H9 (cell line): Measurements from ENCODE around the gene CIPC. TPM values are rescaled to one million over a fixed set of nuclear protein-coding genes. Genes with fewer than 3 reads are reported as not detected.

Source experiments
- DNase-seq: peaks from one replicate; pipeline ENCODE4 v3.0.0-alpha.2; 2017
- H2AFZ ChIP-seq: one replicate; pipeline ENCODE4 v1.6.1; 2013; ENCODE audit warnings: mild to moderate bottlenecking, low read length, control low read depth, moderate library complexity
- H2AK5ac ChIP-seq: 2 replicates; pipeline ENCODE4 v1.6.1; 2013; ENCODE audit warnings: low read length, control low read depth, mixed read lengths; ENCODE audit not compliant: insufficient read length
- H2BK120ac ChIP-seq: one replicate; pipeline ENCODE4 v1.6.1; 2013; ENCODE audit warnings: low read depth, mild to moderate bottlenecking, low read length, control low read depth, inconsistent platforms; ENCODE audit not compliant: poor library complexity, severe bottlenecking
- H2BK12ac ChIP-seq: 2 replicates; pipeline ENCODE4 v1.6.1; 2013; ENCODE audit warnings: low read length, control low read depth, mixed read lengths, low read depth; ENCODE audit not compliant: insufficient read length
- H2BK15ac ChIP-seq: 2 replicates; pipeline ENCODE4 v1.6.1; 2013; ENCODE audit warnings: low read depth, low read length, control low read depth
- H2BK20ac ChIP-seq: one replicate; pipeline ENCODE4 v1.6.1; 2013; ENCODE audit warnings: low read depth, mild to moderate bottlenecking, low read length, control low read depth, inconsistent platforms; ENCODE audit not compliant: poor library complexity, severe bottlenecking
- H2BK5ac ChIP-seq: 2 replicates; pipeline ENCODE4 v1.6.1; 2013; ENCODE audit warnings: low read length, control low read depth, mixed read lengths; ENCODE audit not compliant: insufficient read length
- H3K14ac ChIP-seq: 2 replicates; pipeline ENCODE4 v1.6.1; 2013; ENCODE audit warnings: low read length, control low read depth; ENCODE audit not compliant: insufficient read depth
- H3K18ac ChIP-seq: 2 replicates; pipeline ENCODE4 v1.6.1; 2013; ENCODE audit warnings: low read depth, mild to moderate bottlenecking, mixed read lengths, low read length, control low read depth; ENCODE audit not compliant: insufficient read length
- H3K23ac ChIP-seq: 2 replicates; pipeline ENCODE4 v1.6.1; 2013; ENCODE audit warnings: low read length, control low read depth, mixed read lengths, low read depth; ENCODE audit not compliant: insufficient read length
- H3K23me2 ChIP-seq: 2 replicates; pipeline ENCODE4 v1.6.1; 2013; ENCODE audit warnings: low read depth, mild to moderate bottlenecking, mixed read lengths, low read length, control low read depth; ENCODE audit not compliant: insufficient read length, poor library complexity, severe bottlenecking
- H3K27ac ChIP-seq: 2 replicates; pipeline ENCODE4 v1.5.1; 2013; ENCODE audit warnings: low read length, control low read depth, mixed read lengths, low read depth; ENCODE audit not compliant: insufficient read length
- H3K27me3 ChIP-seq: 2 replicates; pipeline ENCODE4 v1.6.1; 2013; ENCODE audit warnings: low read length, control low read depth, inconsistent platforms; ENCODE audit not compliant: insufficient read depth
- H3K4ac ChIP-seq: 2 replicates; pipeline ENCODE4 v1.6.1; 2013; ENCODE audit warnings: low read depth, mild to moderate bottlenecking, control low read depth, inconsistent platforms, low read length, moderate library complexity
- H3K4me1 ChIP-seq: 2 replicates; pipeline ENCODE4 v1.6.1; 2013; ENCODE audit warnings: low read length, control low read depth, inconsistent platforms; ENCODE audit not compliant: insufficient read depth
- H3K4me2 ChIP-seq: 2 replicates; pipeline ENCODE4 v1.6.1; 2013; ENCODE audit warnings: low read length, control low read depth, mixed read lengths; ENCODE audit not compliant: insufficient read length, insufficient read depth
- H3K56ac ChIP-seq: 2 replicates; pipeline ENCODE4 v1.6.1; 2013; ENCODE audit warnings: low read depth, mild to moderate bottlenecking, mixed read lengths, low read length, control low read depth; ENCODE audit not compliant: insufficient read length
- H3K79me1 ChIP-seq: 2 replicates; pipeline ENCODE4 v1.6.1; 2013; ENCODE audit warnings: low read depth, mild to moderate bottlenecking, moderate library complexity, low read length, control low read depth, inconsistent platforms; ENCODE audit not compliant: insufficient read depth, poor library complexity, severe bottlenecking
- H3K79me2 ChIP-seq: 2 replicates; pipeline ENCODE4 v1.6.1; 2013; ENCODE audit warnings: low read length, control low read depth, inconsistent platforms; ENCODE audit not compliant: insufficient read depth
- H3K9ac ChIP-seq: 2 replicates; pipeline ENCODE4 v1.6.1; 2013; ENCODE audit warnings: low read length, control low read depth, mixed read lengths; ENCODE audit not compliant: insufficient read length; ENCODE audit errors: extremely low read depth
- H3K9me3 ChIP-seq: one replicate; pipeline ENCODE4 v1.6.1; 2013; ENCODE audit warnings: low read depth, low read length, inconsistent platforms; ENCODE audit not compliant: control insufficient read depth
- H3T11ph ChIP-seq: one replicate; pipeline ENCODE4 v1.6.1; 2013; ENCODE audit warnings: mild to moderate bottlenecking, low read length, control low read depth, inconsistent platforms
- H4K20me1 ChIP-seq: one replicate; pipeline ENCODE4 v1.6.1; 2013; ENCODE audit not compliant: control insufficient read depth, insufficient read length, insufficient read depth
- H4K5ac ChIP-seq: 2 replicates; pipeline ENCODE4 v1.6.1; 2013; ENCODE audit warnings: low read depth, mild to moderate bottlenecking, mixed read lengths, low read length, control low read depth; ENCODE audit not compliant: insufficient read length
- H4K8ac ChIP-seq: replicated peaks from 2 replicates; pipeline ENCODE4 v1.6.1; 2013; ENCODE audit warnings: low read length, control low read depth, mixed read lengths, low read depth; ENCODE audit not compliant: insufficient read length
- H4K91ac ChIP-seq: 2 replicates; pipeline ENCODE4 v1.6.1; 2013; ENCODE audit warnings: low read depth, mild to moderate bottlenecking, moderate library complexity, mixed read lengths, low read length, control low read depth; ENCODE audit not compliant: insufficient read length
- H3K27ac Mint-ChIP-seq, 3 experiments: 2 replicates in 2 of 3; 3 replicates in 1 of 3; pipeline ENCODE4 v1.8.0; 2020 to 2021; ENCODE audit warnings: mixed read lengths in 3 of 3, mild to moderate bottlenecking in 1 of 3, moderate library complexity in 1 of 3
- H3K27me3 Mint-ChIP-seq: 2 replicates; pipeline ENCODE4 v1.8.0; 2021; ENCODE audit warnings: low read depth, mild to moderate bottlenecking, moderate library complexity, mixed read lengths
- H3K36me3 Mint-ChIP-seq, 3 experiments: 2 replicates in 2 of 3; 3 replicates in 1 of 3; pipeline ENCODE4 v1.8.0; 2020 to 2021; ENCODE audit warnings: low read depth in 3 of 3, mixed read lengths in 3 of 3; ENCODE audit not compliant: insufficient read depth in 1 of 3
- H3K4me1 Mint-ChIP-seq, 2 experiments: 2 replicates each; pipeline ENCODE4 v1.8.0; 2020; ENCODE audit warnings: mixed read lengths in 2 of 2
- H3K4me3 Mint-ChIP-seq, 2 experiments: 2 replicates in 1 of 2; 3 replicates in 1 of 2; pipeline ENCODE4 v1.8.0; 2020 to 2021; ENCODE audit warnings: mild to moderate bottlenecking in 2 of 2, mixed read lengths in 2 of 2, moderate library complexity in 1 of 2
- H3K9me3 Mint-ChIP-seq, 2 experiments: 2 replicates in 1 of 2; 3 replicates in 1 of 2; pipeline ENCODE4 v1.8.0; 2020; ENCODE audit warnings: mild to moderate bottlenecking in 2 of 2, mixed read lengths in 2 of 2, moderate library complexity in 1 of 2
- WGBS: extraction: QIAGEN DNeasy Blood & Tissue Kit; methylation state at CpG from one replicate; pipeline ENCODE4 v1.1.7; 2013; ENCODE audit warnings: missing lambda C conversion rate, low lambda C conversion rate, mixed read lengths; ENCODE audit not compliant: insufficient read length; ENCODE audit errors: extremely low coverage; 5-methylcytosine and 5-hydroxymethylcytosine counted together
- total RNA-seq: library from RNA; stranded (reverse); gene quantifications from 2 replicates; pipeline ENCODE4 v1.2.1, GENCODE V29; 2021
- TF ChIP-seq, protein P1 (sequence below): fragments of 200-600 bp; sonication (generic); conservative IDR thresholded peaks from 3 replicates; pipeline ENCODE4 v1.8.0; 2021; ENCODE audit warnings: antibody characterized with exemption, mild to moderate bottlenecking

The CIPC gene
- total RNA-seq, 1 experiment from 2014 or later: 23.4 TPM

DNA sequence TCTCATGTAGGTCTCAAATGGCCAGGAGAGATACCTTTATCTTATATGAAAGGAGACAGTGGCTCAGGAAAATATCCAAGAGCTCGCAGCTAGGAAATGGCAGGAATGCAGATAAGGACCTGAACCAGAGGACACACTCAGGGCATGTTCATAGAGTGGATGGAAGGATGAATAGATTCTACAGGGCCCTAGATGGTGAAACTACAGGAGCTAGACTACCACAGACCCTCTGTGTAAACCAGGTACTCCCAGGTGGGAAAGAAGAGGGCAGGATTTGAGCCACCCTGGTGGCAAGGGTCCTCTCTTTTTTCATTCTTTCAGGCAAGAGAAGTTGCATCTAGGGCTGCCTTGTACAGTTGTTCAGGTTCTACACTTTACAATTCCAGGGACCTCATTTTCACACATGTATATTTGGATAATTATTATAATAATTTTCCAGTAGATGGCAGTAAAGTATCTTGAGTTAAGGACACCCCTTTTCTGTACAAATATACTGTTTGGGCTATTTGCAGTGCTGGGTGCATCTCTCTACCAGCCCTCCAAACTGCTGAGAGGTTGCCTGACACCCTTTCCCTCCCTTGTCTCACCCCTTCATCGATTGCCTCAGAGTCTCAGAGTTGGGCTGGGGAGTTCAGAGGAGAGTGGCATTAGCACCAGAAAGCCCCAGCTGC, 54.0 kb downstream of the CIPC start:
- Histone ChIP-seq H2AFZ (no peak overlapping the region), H3K14ac (no peak overlapping the region; the same call in 1 of the 2 replicates), H3K18ac (no peak overlapping the region), H3K23me2 (no peaks in the 10 kb centered on the region), H3K4ac (no peak overlapping the region), H3K27me3 (no peaks in the 10 kb centered on the region), H3K23ac (no peak overlapping the region), H2AK5ac (no peak overlapping the region), H3K9me3 (no peaks in the 10 kb centered on the region), H2BK5ac (no peak overlapping the region), H4K91ac (no peak overlapping the region), H3K4me2 (no peak overlapping the region), H2BK12ac (no peak overlapping the region), H2BK120ac (no peak overlapping the region), H3K4me1 (peaks cover 1% of the 10 kb centered on the region; the same call in 1 of the 2 replicates), H3T11ph (no peak overlapping the region), H3K9ac (no peak overlapping the region), H3K79me2 (no peaks in the 10 kb centered on the region), H3K27ac (no peak overlapping the region), H3K56ac (no peak overlapping the region), H4K5ac (no peak overlapping the region), H4K8ac (no peak overlapping the region), H4K20me1 (no peaks in the 10 kb centered on the region), H3K79me1 (no peaks in the 10 kb centered on the region), H2BK15ac (no peak overlapping the region), H2BK20ac (no peak overlapping the region)
- Mint-ChIP-seq H3K36me3 (no peaks in the 10 kb centered on the region; a peak in 1 of 7 replicates), H3K27ac (no peak overlapping the region), H3K9me3 (peaks cover 0 to 4% of the 10 kb centered on the region in 2 experiments; a peak in 2 of 5 replicates), H3K27me3 (peaks cover 2% of the 10 kb centered on the region), H3K4me3 (no peak overlapping the region), H3K4me1 (peaks cover 26 to 40% of the 10 kb centered on the region in 2 experiments)
- TF ChIP-seq, protein P1, sequence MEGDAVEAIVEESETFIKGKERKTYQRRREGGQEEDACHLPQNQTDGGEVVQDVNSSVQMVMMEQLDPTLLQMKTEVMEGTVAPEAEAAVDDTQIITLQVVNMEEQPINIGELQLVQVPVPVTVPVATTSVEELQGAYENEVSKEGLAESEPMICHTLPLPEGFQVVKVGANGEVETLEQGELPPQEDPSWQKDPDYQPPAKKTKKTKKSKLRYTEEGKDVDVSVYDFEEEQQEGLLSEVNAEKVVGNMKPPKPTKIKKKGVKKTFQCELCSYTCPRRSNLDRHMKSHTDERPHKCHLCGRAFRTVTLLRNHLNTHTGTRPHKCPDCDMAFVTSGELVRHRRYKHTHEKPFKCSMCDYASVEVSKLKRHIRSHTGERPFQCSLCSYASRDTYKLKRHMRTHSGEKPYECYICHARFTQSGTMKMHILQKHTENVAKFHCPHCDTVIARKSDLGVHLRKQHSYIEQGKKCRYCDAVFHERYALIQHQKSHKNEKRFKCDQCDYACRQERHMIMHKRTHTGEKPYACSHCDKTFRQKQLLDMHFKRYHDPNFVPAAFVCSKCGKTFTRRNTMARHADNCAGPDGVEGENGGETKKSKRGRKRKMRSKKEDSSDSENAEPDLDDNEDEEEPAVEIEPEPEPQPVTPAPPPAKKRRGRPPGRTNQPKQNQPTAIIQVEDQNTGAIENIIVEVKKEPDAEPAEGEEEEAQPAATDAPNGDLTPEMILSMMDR: peak; percentile 39; the same call in 1 of the 3 replicates
- peak; percentile 12 for DNase-seq
- no CpG with 5 or more reads among the region's 2 CpGs for WGBS
